GM18873 (cell line): ENCODE measurements around the gene SETD1A.

Experiments
- ATAC-seq: cut with Tn5 transposase; IDR thresholded peaks from one replicate; pipeline ENCODE4 v1.9.1; 2021; ENCODE audit warnings: mild to moderate bottlenecking, moderate library complexity, moderate number of reproducible peaks; ENCODE audit not compliant: unreplicated experiment, low FRiP score

SETD1A gene

DNA sequence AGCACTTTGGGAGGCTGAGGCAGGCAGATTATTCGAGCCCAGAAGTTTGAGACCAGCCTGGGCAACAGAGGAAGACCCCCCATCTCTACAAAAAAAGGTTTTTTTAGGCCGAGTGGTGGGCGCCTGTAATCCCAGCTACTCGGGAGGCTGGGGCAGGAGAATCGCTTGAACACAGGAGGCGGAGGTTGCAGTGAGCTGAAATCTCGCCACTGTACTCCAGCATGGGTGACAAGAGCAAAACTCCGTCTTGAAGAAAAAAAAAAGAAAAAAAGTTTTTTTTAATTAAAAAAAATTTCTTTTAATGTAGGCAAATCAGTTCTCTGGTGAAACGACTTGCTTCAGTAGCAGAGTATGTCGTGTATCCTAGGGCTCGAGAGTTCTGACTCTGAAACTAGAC lies 38.4 kb downstream of the SETD1A start:
- ATAC-seq, result no peak

DNA sequence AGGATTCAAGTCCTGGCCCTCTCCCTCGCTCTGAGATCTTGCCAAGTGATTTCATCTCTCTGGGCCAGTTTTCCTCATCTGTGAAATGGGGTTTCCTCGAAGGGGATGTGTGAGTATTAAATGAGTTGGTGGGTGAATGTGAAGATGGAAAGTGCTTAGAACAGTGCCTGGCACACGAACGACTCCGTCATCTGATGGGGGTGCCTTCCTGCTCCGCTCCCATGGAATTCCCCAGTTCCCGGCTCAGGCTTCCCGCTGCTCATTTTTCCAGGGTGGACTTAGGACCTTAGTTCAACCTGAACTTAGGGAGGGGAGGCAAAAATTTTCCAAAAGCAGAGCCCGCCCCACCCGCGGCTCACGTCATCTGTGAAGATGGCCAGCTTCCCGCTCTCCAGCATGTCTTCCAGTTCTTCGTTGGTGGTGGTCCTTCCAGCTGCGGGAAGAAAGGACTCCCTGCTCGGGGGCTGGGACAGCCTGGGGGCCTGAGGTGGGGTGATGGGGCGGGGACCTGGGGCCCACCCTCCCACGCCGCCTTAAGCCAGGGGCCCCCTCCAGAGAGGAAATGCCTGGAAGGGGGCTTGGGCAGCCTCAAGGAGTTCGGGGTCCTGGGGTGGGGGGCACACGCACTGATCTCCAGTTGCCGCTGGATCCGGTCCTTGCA lies 38.9 kb downstream of the SETD1A start:
- no peak for ATAC-seq

DNA sequence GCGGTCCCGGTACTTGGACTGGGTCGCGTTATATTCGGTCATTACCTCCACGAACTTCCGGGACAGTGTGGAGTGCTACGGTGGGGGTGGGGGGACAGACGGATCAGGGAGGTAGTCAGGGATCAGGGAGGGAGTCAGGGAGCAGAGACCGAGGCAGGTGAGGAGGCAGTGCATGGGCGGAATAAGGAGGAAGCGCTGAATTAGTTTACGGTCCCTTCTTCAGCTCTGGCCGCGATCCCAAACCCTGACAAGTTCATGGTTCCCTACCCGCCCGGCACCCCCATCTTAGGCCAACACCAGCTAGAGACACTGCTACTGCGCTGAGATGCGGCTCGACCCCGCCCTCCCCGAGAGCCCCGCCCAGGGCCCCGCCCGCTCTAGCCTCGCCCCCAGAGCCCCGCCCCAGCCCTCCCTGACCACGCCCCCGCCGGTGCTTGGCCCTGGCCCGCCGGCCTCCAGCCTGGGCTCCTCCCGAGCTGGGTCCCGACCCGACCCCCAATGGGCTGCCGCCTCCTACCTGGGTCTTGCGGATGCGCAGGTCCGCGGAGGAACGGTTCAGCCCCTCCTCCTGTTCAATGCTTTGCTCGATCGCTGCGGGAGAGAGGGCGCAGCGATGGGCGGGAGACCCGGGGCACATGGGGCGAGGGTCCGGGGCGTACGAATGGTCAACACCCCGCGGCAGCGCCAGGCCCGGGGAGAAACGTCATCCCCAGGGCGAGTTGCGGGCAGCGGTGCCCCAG lies 39.6 kb downstream of the SETD1A start:
- ATAC-seq, result peak; percentile 51

DNA sequence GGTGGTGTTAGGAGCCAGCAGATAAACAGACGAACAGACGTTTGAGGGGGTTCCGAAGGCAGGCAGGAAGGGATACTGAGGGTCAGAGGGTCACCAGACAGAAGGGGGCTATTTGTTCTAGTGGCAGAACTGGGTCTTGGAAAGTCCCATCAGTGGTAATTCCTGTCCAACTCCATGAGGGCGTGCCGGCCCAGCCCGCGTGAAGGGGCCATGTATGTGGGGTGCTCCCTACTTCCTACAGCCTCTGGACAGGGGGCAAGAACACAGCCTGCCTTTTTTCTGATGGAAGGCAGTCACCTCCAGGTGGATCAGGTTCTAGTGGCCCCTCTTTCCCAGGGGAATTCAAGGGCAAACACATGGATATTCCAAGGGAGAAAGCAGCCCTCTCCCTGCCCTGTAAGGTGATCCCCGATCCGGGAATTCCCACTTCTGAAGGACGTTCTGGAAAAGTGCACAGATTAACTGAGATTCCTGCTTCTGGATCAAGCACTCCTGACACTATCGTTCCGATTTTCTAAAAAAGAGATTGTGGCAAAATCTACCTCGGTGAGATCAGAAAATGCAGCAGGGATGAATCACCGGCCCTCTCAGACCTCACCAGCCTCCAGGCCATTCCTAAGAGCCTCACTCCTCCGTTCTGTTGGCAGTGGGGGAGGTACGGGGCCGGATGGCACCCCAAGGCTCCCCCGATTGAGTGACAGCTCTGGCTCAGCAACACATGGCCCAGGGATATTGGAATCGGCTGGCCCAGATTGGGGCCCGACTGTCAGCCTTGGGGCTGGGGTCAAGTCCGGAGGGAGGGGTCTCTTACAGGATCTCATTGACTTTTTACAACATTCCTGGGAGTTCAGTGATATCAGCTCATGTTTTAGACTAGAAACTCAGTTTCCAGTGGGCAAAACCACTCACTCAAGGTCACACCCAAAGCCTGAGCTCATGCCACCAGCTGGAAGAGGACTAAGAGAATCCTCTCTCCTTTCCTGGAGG lies 40.5 kb downstream of the SETD1A start:
- ATAC-seq, result no peak

DNA sequence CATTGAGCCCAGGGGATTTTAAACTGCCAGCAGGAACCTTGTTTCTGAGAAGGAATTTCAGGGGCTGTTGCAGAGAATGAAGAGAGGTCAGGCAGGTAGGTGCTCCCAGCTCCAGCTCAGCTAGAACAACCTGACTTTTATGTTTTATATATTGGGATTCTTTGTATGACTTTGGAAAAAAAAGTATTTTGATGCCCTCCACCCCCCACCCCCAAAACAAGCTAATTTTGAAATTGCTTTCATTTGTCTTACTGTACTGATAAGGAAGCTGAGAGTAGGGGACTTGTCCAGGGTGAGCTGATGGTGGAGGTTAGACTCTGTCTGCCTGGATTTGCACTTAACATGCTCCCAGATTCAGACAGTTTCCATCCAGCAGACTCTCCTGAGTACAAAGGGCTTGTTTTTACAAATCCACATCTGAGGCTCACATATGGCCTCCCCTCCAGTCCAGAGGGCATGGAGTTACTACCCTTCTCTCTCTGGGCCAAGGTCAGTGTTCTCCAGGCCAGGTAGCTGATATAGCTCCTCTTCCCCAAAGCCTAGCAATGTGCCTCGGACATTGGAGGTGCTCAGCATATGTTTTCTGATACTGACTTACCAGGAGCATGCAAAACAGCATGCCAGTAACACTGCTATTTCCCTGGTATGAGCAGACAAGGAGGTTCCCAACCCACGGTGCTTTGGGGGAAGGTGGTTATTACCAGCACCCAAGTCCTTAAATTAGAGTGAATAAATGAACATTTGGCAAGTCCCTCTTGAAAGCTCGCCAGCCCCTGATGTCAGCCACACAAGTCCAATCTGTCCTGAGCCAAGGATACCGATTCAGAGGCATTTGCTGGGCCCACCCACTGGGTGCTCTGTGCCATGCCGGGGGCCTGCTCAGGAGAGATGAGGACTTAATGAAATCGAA lies 41.6 kb downstream of the SETD1A start:
- ATAC-seq, result no peak

DNA sequence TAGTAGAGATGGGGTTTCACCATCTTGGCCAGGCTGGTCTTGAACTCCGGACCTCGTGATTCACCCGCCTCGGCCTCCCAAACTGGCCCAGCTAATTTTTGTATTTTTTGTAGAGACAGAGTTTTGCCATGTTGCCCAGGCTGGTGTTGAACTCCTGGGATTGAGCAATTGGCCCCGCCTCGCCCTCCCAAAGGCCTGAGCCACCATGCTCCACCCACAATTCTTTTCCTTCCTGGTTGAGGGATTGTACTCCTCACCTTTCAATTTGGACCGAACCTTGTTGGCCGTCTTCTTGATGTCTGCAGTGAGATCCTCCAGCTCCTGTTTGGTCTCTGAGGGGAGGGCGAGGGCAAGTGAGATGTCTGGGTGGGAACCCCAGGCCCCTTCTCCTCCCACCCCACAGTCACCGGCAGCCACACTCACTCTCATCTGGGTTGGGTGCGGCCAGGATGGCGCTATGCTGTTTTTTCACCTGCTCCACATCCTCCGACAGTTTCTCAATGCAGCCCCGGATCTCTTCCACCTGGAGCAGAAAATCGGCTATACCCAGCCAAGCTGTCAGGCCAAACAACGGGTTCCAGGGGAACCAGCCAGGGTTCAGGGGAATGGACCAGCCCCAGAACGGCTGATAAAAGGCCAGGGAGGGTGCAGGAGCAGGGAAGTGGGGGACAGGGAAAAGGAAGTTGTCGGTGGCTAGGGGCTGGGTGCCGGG lies 43.3 kb downstream of the SETD1A start:
- no peak for ATAC-seq

DNA sequence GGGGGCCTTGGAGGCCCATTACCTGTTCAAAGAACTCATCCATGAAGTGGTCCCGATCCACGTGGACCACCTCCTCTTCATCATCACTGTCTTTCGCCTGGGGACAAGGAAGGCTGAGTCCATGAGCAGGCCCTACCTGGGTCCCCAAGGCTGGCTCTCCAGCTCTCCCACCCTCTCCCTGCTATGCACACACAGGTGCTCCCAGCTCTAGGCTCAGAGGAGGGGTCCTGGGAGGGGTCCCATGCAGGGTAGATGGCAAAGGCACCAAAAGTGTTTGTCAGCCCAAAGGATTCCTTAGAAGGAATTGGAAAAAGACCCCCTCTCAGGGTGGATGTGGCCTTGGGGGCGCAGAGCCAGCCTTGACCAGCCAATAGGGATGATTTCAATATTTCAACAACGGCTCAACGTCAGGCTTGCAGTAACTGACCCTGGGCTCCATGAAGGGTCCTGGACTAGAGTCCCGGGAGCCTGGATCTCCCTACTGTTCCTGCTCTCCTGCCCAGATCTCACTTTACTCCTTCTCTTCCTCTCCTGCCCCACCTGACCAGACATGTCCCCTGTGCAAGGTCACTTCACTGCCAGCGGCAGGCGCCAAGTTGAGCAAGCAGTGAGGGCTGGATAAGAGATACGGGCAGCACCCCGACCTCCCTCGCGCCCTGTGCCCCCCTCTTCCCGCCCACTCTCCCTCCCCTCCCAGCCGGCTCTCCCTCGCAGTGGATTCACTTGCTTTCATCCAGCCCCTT lies 44.1 kb downstream of the SETD1A start:
- no peak for ATAC-seq

DNA sequence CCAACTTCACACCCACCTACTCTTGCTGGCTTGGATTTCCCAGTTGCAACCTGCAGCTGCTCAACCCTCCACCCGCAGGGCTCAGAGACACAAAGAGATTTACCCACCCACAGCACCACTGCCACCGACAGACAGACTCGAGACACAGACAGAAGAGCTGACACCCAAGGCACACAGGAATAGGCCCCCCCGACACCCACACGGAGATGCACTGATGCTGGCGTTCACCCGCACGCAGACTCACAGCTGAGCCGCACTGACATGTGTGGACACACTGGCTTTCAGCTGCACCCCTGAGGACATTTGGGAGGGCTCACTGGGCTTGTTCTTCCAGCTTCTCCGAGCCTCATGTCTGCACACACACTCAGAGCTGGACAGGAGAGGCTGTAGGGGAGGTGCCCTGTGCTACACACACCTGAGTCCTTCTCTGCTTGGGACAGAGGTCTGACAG lies 44.7 kb downstream of the SETD1A start:
- no peak for ATAC-seq

DNA sequence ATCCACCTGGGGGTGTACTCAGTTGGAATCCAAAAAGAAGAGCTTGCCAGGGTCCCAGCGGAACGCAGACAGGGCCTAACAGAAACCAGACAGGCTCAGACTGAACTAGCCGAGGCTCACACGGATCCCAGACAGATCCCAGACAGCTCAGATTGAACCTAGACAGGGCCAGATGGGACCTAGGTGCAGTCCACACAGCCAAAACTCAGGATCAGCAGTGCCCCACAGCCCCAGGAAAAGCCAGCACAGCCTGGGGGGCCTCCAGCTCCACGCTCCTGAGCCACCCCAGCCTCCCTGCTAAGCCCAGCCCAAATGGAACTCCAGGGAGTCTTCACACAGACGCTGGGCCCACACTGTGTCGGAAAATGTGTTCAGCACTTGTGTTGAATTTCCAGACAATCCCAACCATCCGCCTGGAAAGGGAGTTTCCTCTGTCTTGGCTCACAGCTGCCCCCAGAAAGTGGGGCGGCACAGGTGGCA lies 45.3 kb downstream of the SETD1A start:
- no peak for ATAC-seq

DNA sequence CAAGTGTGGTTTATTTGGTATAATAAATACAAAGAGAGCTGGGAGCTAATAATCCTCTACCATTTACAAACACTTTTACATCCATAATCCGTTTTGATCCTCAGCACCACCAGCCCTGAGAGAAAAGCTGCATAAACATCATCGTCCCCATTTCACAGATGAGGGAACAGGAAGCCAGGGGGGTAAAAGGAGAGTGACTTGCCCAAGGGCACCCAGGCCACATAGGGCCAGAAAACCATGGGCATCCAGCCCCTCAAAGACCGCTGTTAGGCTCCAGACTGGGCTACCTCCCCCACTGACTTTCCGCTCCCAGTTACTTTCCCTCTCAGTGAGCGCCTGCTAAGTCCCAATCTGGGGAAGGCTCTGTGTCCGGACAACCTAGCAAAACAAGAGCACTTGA lies 46.2 kb downstream of the SETD1A start:
- no peak for ATAC-seq

DNA sequence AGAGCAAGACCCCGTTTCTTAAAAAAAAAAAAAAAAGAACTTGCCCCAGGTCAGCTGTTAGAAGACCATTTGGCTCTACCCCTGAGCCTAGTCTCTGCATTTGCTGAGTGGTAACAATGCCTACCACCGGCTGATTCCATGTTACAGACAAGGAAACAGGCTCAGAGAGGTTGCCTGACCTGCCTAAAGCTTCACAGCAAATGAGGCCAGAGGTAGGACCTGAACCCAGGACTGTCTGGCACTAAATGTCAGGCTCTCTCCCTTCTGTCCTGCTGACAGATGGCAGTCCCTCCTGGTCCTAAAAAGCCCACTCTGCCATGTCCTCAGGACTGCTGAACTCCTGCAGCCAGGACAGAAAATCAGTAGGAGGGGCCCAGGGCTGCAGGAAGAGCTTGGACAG lies 47.1 kb downstream of the SETD1A start:
- ATAC-seq, result no peak

DNA sequence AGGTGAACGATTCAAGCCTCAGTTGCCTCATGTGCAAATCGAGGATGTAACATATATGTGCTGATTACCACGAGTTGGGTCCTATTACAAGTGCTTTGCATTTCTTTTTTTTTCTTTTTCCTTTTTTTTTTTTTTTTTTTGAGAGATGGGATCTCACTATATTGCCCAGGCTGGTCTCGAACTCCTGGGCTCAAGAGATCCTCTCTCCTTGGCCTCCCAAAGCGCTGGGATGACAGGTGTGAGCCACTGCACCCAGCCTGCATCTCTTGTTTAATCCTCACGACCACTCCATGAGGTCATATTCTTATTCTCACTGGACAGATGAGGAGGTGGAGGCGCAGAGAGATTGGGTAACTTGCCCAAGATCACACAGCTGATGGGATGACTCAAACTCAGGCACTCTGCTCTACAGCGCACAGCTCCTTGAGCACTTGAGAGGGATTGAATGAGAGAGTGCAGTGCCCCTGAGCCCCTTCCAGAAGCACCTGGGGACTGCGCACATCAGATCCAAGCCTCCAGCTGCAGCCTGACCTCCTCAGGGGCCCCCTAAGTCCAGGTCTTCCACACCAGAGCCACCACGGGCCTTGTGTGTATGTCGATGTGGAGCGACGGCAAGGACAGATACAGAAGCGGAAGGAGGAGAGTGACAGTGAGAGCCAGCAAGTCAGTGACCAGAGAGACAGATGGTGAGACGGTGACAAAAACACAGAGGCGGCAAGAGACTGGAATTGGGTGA lies 48.0 kb downstream of the SETD1A start:
- no peak for ATAC-seq

DNA sequence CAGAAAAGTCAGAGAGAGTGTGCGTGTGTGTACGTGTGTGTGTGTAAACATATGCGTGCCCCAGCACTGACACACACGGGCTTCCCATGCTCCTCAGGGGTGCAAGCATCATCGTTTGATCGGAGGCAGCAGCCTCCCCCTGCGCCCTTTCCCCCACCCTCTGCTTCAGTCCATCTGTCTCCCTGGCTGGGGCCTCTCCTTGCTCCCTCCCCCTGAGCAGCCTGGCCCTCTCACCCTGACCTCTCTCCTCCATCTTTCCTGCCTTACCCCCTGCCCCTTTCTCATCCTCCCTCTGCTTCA lies 48.5 kb downstream of the SETD1A start:
- ATAC-seq, result no peak

DNA sequence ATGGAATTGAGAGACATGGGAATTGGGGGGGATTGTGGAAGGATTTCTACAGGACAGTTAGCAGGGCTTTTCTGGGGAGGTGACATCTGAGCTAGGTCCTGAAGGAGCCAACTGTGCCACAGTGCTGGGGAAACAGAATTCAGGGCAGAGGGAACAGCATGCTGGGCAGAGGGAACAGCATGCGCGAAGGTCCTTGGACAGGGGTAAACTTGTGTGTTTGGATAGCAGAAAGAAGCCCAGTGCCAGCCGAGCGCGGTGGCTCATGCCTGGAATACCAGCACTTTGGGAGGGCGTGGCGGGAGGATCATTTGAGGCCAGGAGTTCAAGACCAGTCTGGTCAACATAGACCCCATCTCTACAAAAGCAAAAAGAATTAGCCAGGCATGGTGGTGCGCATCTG lies 49.0 kb downstream of the SETD1A start:
- ATAC-seq, result no peak

DNA sequence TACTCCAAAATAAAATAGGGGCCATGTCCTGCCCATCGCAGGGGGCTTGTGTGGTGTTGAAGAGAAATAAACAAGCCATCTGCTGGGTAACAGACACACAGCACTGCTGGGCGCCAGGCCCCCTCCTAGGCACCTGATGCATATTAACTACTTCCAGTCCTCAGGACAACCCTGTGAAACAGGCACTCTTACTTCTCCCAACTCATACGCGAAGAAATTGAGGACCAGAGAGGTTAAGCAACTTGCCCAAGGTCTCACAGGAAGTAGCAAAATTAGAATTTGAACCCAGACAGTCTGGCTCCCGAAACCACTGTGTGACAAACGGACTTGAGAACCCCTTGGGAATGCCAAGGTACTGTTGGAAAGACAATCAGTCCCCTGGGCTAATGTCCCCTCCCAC lies 50.1 kb downstream of the SETD1A start:
- ATAC-seq, result no peak

DNA sequence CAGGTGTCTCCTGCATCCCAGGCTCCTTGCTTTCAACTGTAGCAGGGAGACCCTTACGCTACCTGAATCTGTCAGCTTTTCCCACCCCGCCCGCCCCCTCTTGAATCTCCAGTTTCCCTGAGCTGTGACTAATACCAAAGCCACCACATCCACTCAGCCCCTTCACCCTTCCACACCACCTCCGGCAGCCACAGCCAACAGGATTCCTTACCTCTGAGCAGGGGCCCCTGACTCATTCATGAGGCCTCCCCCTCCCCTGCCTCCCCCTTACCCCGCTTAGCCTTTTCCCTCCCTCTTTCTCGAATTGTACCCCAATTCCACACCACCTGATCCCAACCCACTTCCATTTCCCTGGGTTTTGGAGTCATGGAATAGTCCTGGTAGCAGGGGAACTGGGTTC lies 50.6 kb downstream of the SETD1A start:
- ATAC-seq, result no peak

DNA sequence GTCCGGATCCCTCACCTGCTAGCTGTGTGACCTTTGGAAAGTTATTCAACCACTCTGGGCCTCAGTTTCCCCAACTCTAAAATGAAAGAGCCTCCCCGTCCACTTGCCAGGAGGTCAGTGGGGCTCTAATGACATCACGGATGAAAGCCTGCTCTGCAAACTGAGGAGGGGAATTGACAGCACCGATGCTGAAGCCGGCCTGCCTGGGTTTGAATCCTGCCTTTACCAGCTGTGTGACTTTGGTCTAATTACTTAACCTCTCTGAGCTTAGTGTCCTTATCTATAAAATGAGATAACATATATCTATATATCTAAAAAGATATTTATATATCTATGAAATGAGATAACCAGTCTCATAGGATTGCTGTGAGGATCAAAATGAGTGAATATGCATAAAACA lies 51.0 kb downstream of the SETD1A start:
- ATAC-seq, result no peak

DNA sequence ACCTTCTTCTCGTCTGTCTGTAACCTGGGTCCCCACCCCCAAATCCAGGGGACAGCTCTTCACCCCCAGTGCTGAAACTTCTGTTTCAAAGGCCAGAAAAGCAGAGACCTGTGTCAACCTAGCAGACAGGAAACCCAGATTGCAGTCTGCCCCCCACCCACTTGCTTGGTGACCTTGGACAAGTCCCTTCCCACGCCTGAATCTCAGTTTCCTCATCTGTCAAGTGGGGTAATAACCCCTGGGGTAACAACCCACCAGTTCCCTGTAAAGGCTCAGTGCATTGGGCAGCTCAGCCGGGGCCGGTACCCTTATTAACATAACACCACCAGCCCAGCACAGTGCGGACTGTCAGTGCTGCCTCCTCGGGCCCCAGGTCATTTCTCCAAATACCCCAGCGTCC lies 51.6 kb downstream of the SETD1A start:
- no peak for ATAC-seq
